Measurements from ENCODE around the gene DUSP19. TPM values are rescaled to one million over a fixed set of nuclear protein-coding genes. Genes with fewer than 3 reads are reported as not detected.

DUSP19 gene
- total and polyA plus RNA-seq, 5 donors = 6.7 to 16.6 (median 12.2) TPM

DNA sequence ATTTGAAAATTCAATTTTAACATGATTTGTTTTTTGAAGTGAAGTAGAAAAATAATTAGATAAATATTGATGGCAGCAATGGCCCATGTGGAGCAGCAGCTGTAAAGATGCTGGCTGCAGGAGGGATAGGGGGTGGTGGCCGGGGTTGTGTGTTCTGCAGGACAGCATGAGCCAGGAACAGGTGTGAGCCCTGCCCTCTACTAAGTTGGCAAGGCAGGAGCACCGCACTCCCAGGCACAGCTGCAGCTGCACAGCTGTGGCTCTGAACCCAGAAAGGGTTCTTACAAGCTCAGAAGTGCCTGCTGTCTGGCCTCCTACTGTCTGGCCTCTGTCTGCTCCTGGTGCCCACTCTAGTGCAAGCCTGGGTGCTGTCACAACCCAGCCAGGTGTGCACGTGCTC, 10.0 kb upstream of the DUSP19 start:
- 82% methylated on average over 3 of the region's 3 CpGs for WGBS
- Histone ChIP-seq H3K4me1 (ENCODE audit: control insufficient read depth, insufficient read depth, low read length) (no peaks in the 10 kb centered on the region), H3K9me3 (ENCODE audit: control insufficient read depth, low read length) (no peaks in the 10 kb centered on the region), H3K4me3 (ENCODE audit: low read length) (no peak overlapping the region), H3K27me3 (ENCODE audit: control insufficient read depth, insufficient read depth) (no peaks in the 10 kb centered on the region), H3K27ac (ENCODE audit: low read length) (no peak overlapping the region)
- intact Hi-C loops (cut with DNase I) = no loop called here
- ATAC-seq = no peak
- DNase-seq = no peak

DNA sequence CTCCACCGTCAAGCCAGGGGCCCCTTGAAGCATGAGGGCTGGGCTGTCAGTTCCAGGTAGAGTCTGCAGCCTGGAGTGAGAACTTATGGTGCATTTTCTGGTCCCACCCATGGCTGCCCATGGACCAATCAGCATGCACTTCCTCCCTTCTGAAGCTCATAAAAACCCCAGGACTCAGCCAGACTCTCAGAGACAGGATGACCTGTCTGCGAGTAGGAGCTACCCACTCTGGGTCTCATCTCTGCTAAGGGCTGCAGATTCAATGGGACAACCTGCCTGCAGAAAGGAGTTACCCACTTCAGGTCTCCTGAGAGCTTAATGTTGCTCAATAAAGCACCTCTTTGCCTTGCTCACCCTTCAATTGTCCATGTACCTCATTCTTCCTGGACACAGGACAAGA, 9.4 kb upstream of the DUSP19 start:
- no peaks in the 10 kb centered on the region for H3K27me3 ChIP-seq (ENCODE audit: control insufficient read depth, insufficient read depth)
- WGBS = 91% methylated on average over 2 of the region's 2 CpGs
- no peak for DNase-seq
- H3K4me1 ChIP-seq (ENCODE audit: control insufficient read depth, insufficient read depth, low read length) = no peaks in the 10 kb centered on the region
- H3K4me3 ChIP-seq (ENCODE audit: low read length) = no peak overlapping the region
- no peaks in the 10 kb centered on the region for H3K9me3 ChIP-seq (ENCODE audit: control insufficient read depth, low read length)
- intact Hi-C loops (cut with DNase I) = no loop called here
- no peak overlapping the region for H3K27ac ChIP-seq (ENCODE audit: low read length)
- no peak for ATAC-seq

- Histone ChIP-seq H3K9me3 (ENCODE audit: control insufficient read depth, low read length) (no peaks in the 10 kb centered on the region), H3K27ac (ENCODE audit: low read length) (no peak overlapping the region), H3K4me1 (ENCODE audit: control insufficient read depth, insufficient read depth, low read length) (no peaks in the 10 kb centered on the region), H3K4me3 (ENCODE audit: low read length) (no peak overlapping the region), H3K27me3 (ENCODE audit: control insufficient read depth, insufficient read depth) (no peaks in the 10 kb centered on the region)
- ATAC-seq (peak in 1 of 2 donors; percentile 44), DNase-seq (peak in 2 of 3 donors; percentile 28 to 79)
- intact Hi-C loops (cut with DNase I) = no loop called here
- WGBS = 58% methylated on average over 34 of the region's 34 CpGs
These were observed 7.4 kb upstream of the DUSP19 start for GRCh38 chr2:183070942-183071844.

GRCh38 chr2:183072177-183072576, 6.4 kb upstream of the DUSP19 start:
- intact Hi-C loops (cut with DNase I) = no loop called here
- ATAC-seq = no peak

DNA sequence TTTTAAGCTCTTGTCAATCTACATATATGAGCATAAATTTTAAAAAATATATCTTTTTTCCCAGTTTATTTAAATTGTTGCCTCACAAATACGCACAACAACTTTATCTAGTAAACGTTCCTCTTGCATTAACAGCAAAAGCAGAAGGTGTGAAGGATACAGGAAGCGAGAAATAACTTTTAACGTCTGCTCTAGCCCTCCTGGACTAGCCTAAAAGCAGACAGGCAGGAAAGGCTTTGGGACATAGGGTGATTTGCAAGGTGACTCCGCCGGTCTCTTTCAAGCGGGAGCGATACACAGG, 434 bp upstream of the DUSP19 start:
- Histone ChIP-seq H3K4me1 (ENCODE audit: control insufficient read depth, insufficient read depth, low read length) (no peaks in the 10 kb centered on the region), H3K4me3 (ENCODE audit: low read length) (peak overlapping the region; percentile 88), H3K27ac (ENCODE audit: low read length) (peak overlapping the region; percentile 91), H3K27me3 (ENCODE audit: control insufficient read depth, insufficient read depth) (no peaks in the 10 kb centered on the region), H3K9me3 (ENCODE audit: control insufficient read depth, low read length) (no peaks in the 10 kb centered on the region)
- intact Hi-C loops (cut with DNase I) = loop anchor here in 3 of 4 donors (5.0 kb wide), 2 partner anchors 41 to 44 kb away; partner anchors contain the start of genes NCKAP1 (in 2 of the 3) and NUP35 (in 1 of the 3)
- 3% methylated on average over 8 of the region's 8 CpGs for WGBS
- ATAC-seq (peak; percentile 69 to 77), DNase-seq (peak in 2 of 3 donors; percentile 64 to 66)

More at GRCh38 chr2:183072177-183072576, 6.4 kb upstream of the DUSP19 start:
- Histone ChIP-seq H3K4me1 (ENCODE audit: control insufficient read depth, insufficient read depth, low read length) (no peaks in the 10 kb centered on the region), H3K9me3 (ENCODE audit: control insufficient read depth, low read length) (no peaks in the 10 kb centered on the region), H3K27me3 (ENCODE audit: control insufficient read depth, insufficient read depth) (no peaks in the 10 kb centered on the region), H3K4me3 (ENCODE audit: low read length) (no peak overlapping the region), H3K27ac (ENCODE audit: low read length) (no peak overlapping the region)
- 83% methylated on average over 7 of the region's 7 CpGs for WGBS
- no peak for DNase-seq

DNA sequence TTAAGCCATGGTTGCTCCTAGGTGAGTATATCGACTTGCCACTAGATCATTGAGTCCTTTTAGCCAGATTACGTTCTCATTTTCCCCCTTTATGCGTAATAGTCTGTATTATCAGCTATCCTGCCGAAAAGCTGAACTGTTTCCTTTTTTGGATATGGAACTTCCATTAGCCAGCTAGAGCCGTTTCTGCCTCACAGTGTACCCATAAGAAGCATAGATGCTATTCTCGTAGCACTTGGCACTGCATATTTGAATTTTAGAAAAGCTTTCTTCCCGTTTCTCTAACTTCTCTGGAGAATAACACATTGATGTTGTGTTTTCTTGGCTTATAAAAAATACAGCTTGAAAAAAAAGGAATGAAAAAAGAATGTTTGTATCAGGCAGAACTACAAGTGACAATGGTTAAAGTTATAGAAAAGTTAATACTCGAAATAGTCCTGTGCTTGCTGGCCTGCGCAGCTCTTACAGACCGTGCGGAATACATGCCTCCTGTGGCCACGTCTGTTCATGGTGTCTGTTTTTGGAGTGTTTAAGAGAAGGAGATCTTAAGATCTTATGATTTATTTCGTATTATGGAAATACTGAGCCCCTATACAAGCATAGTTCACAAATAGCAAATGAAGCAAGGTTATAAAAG, 710 bp downstream of the DUSP19 start:
- no peaks in the 10 kb centered on the region for H3K27me3 ChIP-seq (ENCODE audit: control insufficient read depth, insufficient read depth)
- H3K4me3 ChIP-seq (ENCODE audit: low read length) = peak overlapping the region; percentile 88
- no peaks in the 10 kb centered on the region for H3K9me3 ChIP-seq (ENCODE audit: control insufficient read depth, low read length)
- no peaks in the 10 kb centered on the region for H3K4me1 ChIP-seq (ENCODE audit: control insufficient read depth, insufficient read depth, low read length)
- WGBS = 13% methylated on average over 13 of the region's 13 CpGs
- peak overlapping the region; percentile 80 for H3K27ac ChIP-seq (ENCODE audit: low read length)
- peak; percentile 66 to 71 for ATAC-seq
- intact Hi-C loops (cut with DNase I) = loop anchor here in 3 of 4 donors (5.0 kb wide), 2 partner anchors 42 to 43 kb away; partner anchors contain the start of genes NCKAP1 (in 2 of the 3) and NUP35 (in 1 of the 3)
- DNase-seq = peak in 1 of 3 donors; percentile 61

- peak; percentile 57 to 65 for ATAC-seq
- no peak overlapping the region for H3K27ac ChIP-seq (ENCODE audit: low read length)
- H3K4me1 ChIP-seq (ENCODE audit: control insufficient read depth, insufficient read depth, low read length) = no peaks in the 10 kb centered on the region
- intact Hi-C loops (cut with DNase I) = no loop called here
- H3K27me3 ChIP-seq (ENCODE audit: control insufficient read depth, insufficient read depth) = no peaks in the 10 kb centered on the region
- peak in 2 of 3 donors; percentile 44 to 50 for DNase-seq
- WGBS = 15% methylated on average over 1 of the region's 1 CpG
- no peaks in the 10 kb centered on the region for H3K9me3 ChIP-seq (ENCODE audit: control insufficient read depth, low read length)
- no peak overlapping the region for H3K4me3 ChIP-seq (ENCODE audit: low read length)
These were observed 3.4 kb downstream of the DUSP19 start for GRCh38 chr2:183081911-183082310.

- Histone ChIP-seq H3K9me3 (ENCODE audit: control insufficient read depth, low read length) (no peaks in the 10 kb centered on the region), H3K27ac (ENCODE audit: low read length) (no peak overlapping the region), H3K4me1 (ENCODE audit: control insufficient read depth, insufficient read depth, low read length) (no peaks in the 10 kb centered on the region), H3K4me3 (ENCODE audit: low read length) (no peak overlapping the region), H3K27me3 (ENCODE audit: control insufficient read depth, insufficient read depth) (no peaks in the 10 kb centered on the region)
- ATAC-seq (no peak), DNase-seq (no peak)
- 85% methylated on average over 3 of the region's 3 CpGs for WGBS
- intact Hi-C loops (cut with DNase I) = no loop called here
These were observed 9.5 kb downstream of the DUSP19 start for GRCh38 chr2:183088061-183088460.

- H3K4me3 ChIP-seq (ENCODE audit: low read length) = no peak overlapping the region
- WGBS = 87% methylated on average over 6 of the region's 6 CpGs
- no peak for ATAC-seq
- DNase-seq = no peak
- H3K27me3 ChIP-seq (ENCODE audit: control insufficient read depth, insufficient read depth) = no peaks in the 10 kb centered on the region
- no peaks in the 10 kb centered on the region for H3K9me3 ChIP-seq (ENCODE audit: control insufficient read depth, low read length)
- no peak overlapping the region for H3K27ac ChIP-seq (ENCODE audit: low read length)
- intact Hi-C loops (cut with DNase I) = no loop called here
- no peaks in the 10 kb centered on the region for H3K4me1 ChIP-seq (ENCODE audit: control insufficient read depth, insufficient read depth, low read length)
These were observed 10.8 kb downstream of the DUSP19 start for GRCh38 chr2:183089192-183089851.

GRCh38 chr2:183091318-183091953, 12.9 kb downstream of the DUSP19 start:
- Histone ChIP-seq H3K4me3 (ENCODE audit: low read length) (no peak overlapping the region), H3K27me3 (ENCODE audit: control insufficient read depth, insufficient read depth) (no peaks in the 10 kb centered on the region), H3K4me1 (ENCODE audit: control insufficient read depth, insufficient read depth, low read length) (no peaks in the 10 kb centered on the region), H3K27ac (ENCODE audit: low read length) (no peak overlapping the region), H3K9me3 (ENCODE audit: control insufficient read depth, low read length) (no peaks in the 10 kb centered on the region)
- WGBS = 93% methylated on average over 7 of the region's 7 CpGs
- DNase-seq (no peak), ATAC-seq (no peak)
- intact Hi-C loops (cut with DNase I) = no loop called here

All from right cardiac atrium (tissue), 5 donors.